GM18502 (cell line): ENCODE results near the gene FAIM.
"Not testable (repeated sequence)": the region's sequence is repeated elsewhere in the genome, so short reads cannot be mapped to it uniquely, and the experiment has no call there.

Source experiments
- ATAC-seq: cut with Tn5 transposase; IDR thresholded peaks from one replicate; pipeline ENCODE4 v1.9.1; 2021; ENCODE audit warnings: mild to moderate bottlenecking; ENCODE audit not compliant: unreplicated experiment, poor library complexity

Gene FAIM

GRCh38 chr3:138675393-138675792, 66.8 kb downstream of the FAIM start:
- no peak for ATAC-seq

- no peak for ATAC-seq
Observed at GRCh38 chr3:138678086-138678485, 69.5 kb downstream of the FAIM start.

- no peak for ATAC-seq
Observed at GRCh38 chr3:138678874-138679392, 70.4 kb downstream of the FAIM start.

- ATAC-seq = not testable (repeated sequence)
Observed at GRCh38 chr3:138680974-138681373, 72.4 kb downstream of the FAIM start.

- ATAC-seq = no peak
Observed at GRCh38 chr3:138681463-138682220, 73.1 kb downstream of the FAIM start.

- no peak for ATAC-seq
Observed at GRCh38 chr3:138682648-138683047, 74.1 kb downstream of the FAIM start.
